T-helper 1 cell treated with Interleukin-12 subunit alpha and Interleukin-12 subunit beta and Interleukin-4 antibody, amounts not matched to agents 30 ng/mL and 1 ng/mL, for 36 hours (primary cell): ENCODE measurements around the gene FAR1. TPM values are rescaled to one million over a fixed set of nuclear protein-coding genes. Genes with fewer than 3 reads are reported as not detected.

Experiments
- intact Hi-C: fragments of 100-400 bp; cut with micrococcal nuclease; formaldehyde crosslinking; loops from one replicate; pipeline ENCODE4 v1.15.1; 2024
- total RNA-seq: library from RNA; stranded (reverse); gene quantifications from 2 replicates; pipeline ENCODE4 v1.2.3, GENCODE V29; 2022

FAR1 gene
- total RNA-seq, 1 donor from 2014 or later: 64.8 TPM

DNA sequence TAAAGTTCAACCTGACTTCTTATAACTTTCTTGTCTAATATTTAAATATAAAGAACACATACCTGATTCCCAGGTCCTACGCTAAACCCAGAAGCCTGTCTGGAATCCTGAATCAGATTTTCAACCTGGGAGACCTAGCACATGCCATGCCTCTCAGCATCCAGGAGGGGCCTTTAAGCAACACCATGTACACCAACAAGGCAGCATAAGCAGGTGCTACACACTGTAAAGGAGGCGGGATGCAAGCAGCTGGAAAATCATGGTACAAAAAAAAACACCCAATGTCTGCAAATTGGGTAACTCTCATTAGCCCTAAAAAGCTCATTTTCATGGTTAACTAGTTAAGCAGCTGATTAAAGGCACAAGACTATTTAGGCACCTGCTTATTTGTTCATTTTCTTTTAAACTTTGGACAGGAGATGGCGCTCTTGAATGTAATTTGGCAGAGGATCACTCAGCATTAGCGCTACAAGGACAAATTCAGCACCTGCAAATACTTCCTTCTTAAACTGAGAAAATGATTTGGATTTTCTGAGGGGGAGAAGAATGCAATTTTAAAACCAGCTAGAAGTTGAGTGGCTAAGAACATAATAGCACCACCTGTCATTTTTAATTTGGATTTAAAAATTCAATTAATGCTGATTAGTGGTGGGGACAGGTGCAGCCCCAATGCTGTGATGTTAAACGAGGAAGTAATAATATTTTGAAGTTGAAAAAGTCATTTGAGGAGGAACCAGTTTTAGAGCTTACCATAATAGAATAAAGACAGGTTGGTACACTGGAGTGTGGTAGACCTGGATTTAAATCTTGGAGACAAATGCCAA lies 104.0 kb downstream of the FAR1 start:
- intact Hi-C loops: loop anchor here (1.0 to 10.0 kb wide), 7 partner anchors 92 to 1302 kb away; partner anchors contain the start of gene CALCB

DNA sequence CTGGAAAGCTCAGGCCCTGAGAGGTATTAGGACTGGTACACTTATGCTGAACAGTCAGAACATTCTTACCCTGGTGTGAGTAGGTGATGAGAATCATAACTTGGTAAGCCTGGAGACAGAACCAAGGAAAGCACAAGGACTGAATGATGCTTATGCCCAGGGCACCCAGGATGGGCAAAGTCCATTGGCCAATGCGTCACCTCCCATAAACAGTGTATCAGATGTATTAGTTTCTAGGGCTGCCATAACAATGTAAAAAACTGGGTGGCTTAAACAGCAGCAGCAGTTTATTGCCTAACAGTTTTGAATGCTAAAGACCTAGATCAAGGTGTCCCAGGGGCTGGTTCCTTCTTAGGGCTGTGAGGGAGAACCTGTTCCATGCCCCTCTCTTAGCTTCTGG lies 107.0 kb downstream of the FAR1 start:
- intact Hi-C loops: loop anchor here (5.0 to 10.0 kb wide), 3 partner anchors 89 to 1299 kb away; partner anchors contain the start of gene CALCB

DNA sequence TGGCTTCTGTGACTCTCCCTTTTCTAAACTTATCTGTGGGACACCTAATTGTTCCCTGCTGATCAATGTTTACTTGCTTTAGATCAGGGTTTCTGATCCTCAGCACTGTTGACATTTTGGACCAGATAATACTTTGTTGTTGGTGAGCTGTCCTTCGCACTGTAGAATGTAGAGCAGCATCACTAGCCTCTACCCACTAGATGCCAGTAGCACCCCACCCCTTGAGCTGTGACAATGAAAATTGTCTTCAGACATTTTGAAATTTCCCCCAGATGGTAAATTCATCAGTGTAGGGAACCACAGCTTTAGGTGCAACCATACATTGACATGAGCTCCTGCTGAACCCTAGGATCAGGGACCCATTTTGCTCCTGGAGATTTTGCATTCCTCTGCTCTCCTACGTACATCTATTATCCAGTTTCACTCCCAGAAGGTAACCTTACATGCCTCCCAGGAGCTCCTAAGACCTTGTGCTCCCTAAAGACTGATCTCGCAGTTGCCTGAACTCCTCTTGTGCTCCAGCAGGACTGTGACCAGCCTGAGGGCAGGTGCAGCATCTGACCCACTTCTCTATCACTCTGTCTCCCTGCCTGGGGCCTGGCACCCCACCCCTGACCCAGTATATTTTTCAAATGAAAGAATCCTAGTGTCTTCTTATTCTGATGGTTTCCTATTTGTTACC lies 107.8 kb downstream of the FAR1 start:
- intact Hi-C loops: loop anchor here (1.0 to 10.0 kb wide), 6 partner anchors 89 to 1299 kb away; partner anchors contain the start of gene CALCB

DNA sequence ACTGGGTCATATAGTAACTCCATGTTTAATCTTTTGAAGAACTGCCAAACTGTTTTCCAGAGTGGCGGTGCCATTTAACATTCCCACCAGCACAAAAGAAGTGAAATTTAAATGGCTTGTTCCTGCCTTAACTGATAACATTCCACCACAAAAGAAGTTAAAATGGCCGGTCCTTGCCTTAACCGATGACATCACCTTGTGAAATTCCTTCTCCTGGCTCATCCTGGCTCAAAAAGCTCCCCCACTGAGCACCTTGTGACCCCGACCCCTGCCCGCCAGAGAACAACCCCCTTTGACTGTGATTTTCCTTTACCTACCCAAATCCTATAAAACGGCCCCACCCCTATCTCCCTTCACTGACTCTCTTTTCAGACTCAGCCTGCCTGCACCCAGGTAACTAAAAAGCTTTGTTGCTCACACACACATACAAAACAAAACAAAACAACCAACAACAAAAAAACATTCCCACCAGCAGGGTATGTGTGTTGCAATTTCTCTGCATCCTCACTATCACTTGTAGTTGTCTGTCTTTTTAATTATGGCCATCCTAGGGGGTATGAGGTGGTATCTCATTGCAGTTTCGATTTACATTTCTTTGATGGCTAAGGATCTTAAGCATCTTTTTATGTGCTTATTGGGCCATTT lies 109.0 kb downstream of the FAR1 start:
- intact Hi-C loops: loop anchor here (5.0 to 10.0 kb wide), 3 partner anchors 87 to 1297 kb away; partner anchors contain the start of gene CALCB

DNA sequence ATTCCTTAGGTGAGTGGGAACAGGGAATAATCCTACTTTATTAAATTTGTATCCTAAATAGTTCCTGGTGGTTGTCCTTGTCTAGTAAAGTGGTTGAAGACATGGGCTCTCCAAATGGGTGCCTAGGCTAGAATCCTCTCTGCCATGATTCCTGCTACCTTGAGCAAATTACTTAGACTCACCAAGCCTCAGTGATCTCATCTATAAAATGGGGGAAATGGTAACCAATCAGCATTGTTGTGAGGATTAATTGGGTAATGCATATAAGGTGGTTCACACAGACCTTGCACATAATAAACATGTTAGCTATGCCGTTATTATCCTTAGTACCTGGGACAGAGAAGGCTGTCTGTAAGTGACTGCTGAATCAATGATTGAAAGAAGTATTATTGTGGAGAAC lies 109.9 kb downstream of the FAR1 start:
- intact Hi-C loops: loop anchor here (5.0 to 10.0 kb wide), 3 partner anchors 86 to 1296 kb away; partner anchors contain the start of gene CALCB

DNA sequence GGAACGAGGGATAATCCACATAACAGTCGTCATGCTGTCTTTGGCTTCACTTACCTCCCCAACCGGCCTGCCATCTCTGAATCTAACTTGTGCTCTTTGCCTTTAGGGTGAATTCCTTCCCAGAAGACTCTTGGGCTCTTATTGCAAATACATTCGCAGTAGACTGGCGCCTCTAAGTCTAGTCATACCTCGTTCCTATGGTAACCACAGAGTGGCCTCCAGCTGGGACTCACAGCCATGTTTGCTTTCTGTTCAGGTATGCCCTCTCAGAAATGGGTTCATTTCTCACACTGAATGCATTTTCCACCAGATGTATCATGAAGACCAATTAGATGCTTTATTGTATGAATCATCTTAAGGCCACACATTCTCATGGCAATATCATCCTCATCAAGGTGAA lies 112.7 kb downstream of the FAR1 start:
- intact Hi-C loops: no loop called here

Other genes with a start within 250 kb of the FAR1 start
- gene BTBD10, start 205.4 kb upstream of the FAR1 start, total RNA-seq: 27.3 and 29.5 TPM in 2 replicates
- gene PTH, start 172.7 kb upstream of the FAR1 start, total RNA-seq: not detected in 2 replicates